Measurements from ENCODE around the gene PRXL2A. TPM values are rescaled to one million over a fixed set of nuclear protein-coding genes. Genes with fewer than 3 reads are reported as not detected.

Gene PRXL2A
- total and polyA plus RNA-seq, 2 experiments from 2014 or later: 31.8 to 51.7 TPM

DNA sequence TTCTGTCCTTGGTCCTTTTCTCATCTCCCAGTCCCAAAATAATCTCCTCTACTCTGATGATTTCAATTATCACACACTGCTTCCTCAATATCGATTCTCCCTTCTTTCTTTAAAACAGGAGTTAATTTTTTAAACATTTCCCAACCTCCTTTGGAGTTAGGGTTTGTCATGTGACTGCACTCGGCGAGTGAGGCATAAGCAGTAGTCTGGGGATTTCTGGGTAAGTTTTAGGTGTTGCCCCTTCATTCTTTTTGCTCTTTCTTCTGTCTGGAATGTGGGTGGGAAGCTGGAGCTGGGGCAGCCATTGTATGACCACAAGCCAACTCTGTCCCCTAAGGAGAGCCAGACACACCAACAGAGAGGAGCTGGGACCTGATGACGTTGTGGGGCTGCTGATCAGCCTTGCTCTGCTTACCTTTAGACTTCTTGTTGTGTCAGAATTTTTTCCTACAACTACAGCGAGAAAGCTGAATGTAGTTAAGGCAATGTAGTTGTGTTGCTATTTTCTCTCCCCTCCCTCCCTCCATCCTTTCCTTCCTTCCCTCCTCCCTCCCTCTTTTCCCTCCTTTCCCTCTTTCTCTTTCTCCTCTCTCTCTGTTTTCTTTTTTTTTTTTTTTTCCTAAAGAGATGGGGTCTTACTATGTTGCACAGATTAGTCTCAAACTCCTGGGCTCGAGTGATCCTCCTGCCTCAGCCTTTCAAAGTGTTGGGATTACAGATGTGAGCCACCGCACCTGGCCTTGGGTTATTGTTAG is 39.3 kb downstream of the PRXL2A start:
- Histone ChIP-seq H3K4me3 (no peak overlapping the region), H2AFZ (no peak overlapping the region), H3K4me2 (no peak overlapping the region), H3K36me3 (ENCODE audit: insufficient read depth) (no peaks in the 10 kb centered on the region), H3K79me2 (replicated peaks; ENCODE audit: insufficient read depth) (no peaks in the 10 kb centered on the region), H3K27ac (ENCODE audit: low read depth) (no peak overlapping the region), H3F3A (replicated peaks; ENCODE audit: low read depth) (no peaks in the 10 kb centered on the region), H3K9me2 (ENCODE audit: insufficient read depth) (0 out of 2 replicates have a peak, but pooled peaks cover 7% of the 10 kb centered on the region), H3K27me3 (ENCODE audit: insufficient read depth) (peaks cover 5% of the 10 kb centered on the region; the same call in 1 of the 2 replicates), H4K20me1 (replicated peaks; ENCODE audit: insufficient read depth) (no peaks in the 10 kb centered on the region; the same call in 1 of the 2 replicates), H3K4me1 (ENCODE audit: insufficient read depth) (no peaks in the 10 kb centered on the region)
- ATAC-seq: no peak
- Mint-ChIP-seq H3K27me3 (ENCODE audit: insufficient read depth, low read depth, poor library complexity) (peaks cover 7% of the 10 kb centered on the region), H3K4me1 (peaks cover 18% of the 10 kb centered on the region), H3K36me3 (ENCODE audit: low read depth) (no peaks in the 10 kb centered on the region; the same call in 2 of the 3 replicates), H3K9me3 (no peaks in the 10 kb centered on the region), H3K4me3 (no peak overlapping the region; the same call in 2 of the 3 replicates), H3K27ac (no peak overlapping the region)
- TF ChIP-seq EZH2 (IDR thresholded peaks at IDR 0.05; ENCODE audit: low read depth, unreplicated experiment) (no peak), EZH2phosphoT487 (IDR thresholded peaks at IDR 0.05; ENCODE audit: unreplicated experiment) (no peak), ZNF114 (CRISPR knock-in tag; IDR thresholded peaks at IDR 0.05) (no peak), ETS1 (IDR thresholded peaks at IDR 0.05) (no peak), STAT1 (IDR thresholded peaks at IDR 0.05; ENCODE audit: unreplicated experiment) (no peak), ZNF331 (CRISPR knock-in tag; IDR thresholded peaks at IDR 0.05; ENCODE audit: low read depth) (no peak), CREB1 (CRISPR knock-in tag; IDR thresholded peaks at IDR 0.05; ENCODE audit: low read depth) (no peak), JUNB (IDR thresholded peaks at IDR 0.05; ENCODE audit: unreplicated experiment) (no peak), NANOG (IDR thresholded peaks at IDR 0.05; ENCODE audit: borderline replicate concordance) (no peak), POLR2AphosphoS5 (IDR thresholded peaks at IDR 0.05; ENCODE audit: low read depth) (no peak)
- TF ChIP-seq, protein P1, sequence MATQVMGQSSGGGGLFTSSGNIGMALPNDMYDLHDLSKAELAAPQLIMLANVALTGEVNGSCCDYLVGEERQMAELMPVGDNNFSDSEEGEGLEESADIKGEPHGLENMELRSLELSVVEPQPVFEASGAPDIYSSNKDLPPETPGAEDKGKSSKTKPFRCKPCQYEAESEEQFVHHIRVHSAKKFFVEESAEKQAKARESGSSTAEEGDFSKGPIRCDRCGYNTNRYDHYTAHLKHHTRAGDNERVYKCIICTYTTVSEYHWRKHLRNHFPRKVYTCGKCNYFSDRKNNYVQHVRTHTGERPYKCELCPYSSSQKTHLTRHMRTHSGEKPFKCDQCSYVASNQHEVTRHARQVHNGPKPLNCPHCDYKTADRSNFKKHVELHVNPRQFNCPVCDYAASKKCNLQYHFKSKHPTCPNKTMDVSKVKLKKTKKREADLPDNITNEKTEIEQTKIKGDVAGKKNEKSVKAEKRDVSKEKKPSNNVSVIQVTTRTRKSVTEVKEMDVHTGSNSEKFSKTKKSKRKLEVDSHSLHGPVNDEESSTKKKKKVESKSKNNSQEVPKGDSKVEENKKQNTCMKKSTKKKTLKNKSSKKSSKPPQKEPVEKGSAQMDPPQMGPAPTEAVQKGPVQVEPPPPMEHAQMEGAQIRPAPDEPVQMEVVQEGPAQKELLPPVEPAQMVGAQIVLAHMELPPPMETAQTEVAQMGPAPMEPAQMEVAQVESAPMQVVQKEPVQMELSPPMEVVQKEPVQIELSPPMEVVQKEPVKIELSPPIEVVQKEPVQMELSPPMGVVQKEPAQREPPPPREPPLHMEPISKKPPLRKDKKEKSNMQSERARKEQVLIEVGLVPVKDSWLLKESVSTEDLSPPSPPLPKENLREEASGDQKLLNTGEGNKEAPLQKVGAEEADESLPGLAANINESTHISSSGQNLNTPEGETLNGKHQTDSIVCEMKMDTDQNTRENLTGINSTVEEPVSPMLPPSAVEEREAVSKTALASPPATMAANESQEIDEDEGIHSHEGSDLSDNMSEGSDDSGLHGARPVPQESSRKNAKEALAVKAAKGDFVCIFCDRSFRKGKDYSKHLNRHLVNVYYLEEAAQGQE (IDR thresholded peaks at IDR 0.05; ENCODE audit: unreplicated experiment): no peak
- TF ChIP-seq, protein P2, sequence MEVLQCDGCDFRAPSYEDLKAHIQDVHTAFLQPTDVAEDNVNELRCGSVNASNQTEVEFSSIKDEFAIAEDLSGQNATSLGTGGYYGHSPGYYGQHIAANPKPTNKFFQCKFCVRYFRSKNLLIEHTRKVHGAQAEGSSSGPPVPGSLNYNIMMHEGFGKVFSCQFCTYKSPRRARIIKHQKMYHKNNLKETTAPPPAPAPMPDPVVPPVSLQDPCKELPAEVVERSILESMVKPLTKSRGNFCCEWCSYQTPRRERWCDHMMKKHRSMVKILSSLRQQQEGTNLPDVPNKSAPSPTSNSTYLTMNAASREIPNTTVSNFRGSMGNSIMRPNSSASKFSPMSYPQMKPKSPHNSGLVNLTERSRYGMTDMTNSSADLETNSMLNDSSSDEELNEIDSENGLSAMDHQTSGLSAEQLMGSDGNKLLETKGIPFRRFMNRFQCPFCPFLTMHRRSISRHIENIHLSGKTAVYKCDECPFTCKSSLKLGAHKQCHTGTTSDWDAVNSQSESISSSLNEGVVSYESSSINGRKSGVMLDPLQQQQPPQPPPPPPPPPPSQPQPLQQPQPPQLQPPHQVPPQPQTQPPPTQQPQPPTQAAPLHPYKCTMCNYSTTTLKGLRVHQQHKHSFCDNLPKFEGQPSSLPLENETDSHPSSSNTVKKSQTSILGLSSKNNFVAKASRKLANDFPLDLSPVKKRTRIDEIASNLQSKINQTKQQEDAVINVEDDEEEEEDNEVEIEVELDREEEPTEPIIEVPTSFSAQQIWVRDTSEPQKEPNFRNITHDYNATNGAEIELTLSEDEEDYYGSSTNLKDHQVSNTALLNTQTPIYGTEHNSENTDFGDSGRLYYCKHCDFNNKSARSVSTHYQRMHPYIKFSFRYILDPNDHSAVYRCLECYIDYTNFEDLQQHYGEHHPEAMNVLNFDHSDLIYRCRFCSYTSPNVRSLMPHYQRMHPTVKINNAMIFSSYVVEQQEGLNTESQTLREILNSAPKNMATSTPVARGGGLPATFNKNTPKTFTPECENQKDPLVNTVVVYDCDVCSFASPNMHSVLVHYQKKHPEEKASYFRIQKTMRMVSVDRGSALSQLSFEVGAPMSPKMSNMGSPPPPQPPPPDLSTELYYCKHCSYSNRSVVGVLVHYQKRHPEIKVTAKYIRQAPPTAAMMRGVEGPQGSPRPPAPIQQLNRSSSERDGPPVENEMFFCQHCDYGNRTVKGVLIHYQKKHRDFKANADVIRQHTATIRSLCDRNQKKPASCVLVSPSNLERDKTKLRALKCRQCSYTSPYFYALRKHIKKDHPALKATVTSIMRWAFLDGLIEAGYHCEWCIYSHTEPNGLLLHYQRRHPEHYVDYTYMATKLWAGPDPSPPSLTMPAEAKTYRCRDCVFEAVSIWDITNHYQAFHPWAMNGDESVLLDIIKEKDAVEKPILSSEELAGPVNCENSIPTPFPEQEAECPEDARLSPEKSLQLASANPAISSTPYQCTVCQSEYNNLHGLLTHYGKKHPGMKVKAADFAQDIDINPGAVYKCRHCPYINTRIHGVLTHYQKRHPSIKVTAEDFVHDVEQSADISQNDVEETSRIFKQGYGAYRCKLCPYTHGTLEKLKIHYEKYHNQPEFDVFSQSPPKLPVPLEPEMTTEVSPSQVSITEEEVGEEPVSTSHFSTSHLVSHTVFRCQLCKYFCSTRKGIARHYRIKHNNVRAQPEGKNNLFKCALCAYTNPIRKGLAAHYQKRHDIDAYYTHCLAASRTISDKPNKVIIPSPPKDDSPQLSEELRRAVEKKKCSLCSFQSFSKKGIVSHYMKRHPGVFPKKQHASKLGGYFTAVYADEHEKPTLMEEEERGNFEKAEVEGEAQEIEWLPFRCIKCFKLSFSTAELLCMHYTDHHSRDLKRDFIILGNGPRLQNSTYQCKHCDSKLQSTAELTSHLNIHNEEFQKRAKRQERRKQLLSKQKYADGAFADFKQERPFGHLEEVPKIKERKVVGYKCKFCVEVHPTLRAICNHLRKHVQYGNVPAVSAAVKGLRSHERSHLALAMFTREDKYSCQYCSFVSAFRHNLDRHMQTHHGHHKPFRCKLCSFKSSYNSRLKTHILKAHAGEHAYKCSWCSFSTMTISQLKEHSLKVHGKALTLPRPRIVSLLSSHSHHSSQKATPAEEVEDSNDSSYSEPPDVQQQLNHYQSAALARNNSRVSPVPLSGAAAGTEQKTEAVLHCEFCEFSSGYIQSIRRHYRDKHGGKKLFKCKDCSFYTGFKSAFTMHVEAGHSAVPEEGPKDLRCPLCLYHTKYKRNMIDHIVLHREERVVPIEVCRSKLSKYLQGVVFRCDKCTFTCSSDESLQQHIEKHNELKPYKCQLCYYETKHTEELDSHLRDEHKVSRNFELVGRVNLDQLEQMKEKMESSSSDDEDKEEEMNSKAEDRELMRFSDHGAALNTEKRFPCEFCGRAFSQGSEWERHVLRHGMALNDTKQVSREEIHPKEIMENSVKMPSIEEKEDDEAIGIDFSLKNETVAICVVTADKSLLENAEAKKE (CRISPR knock-in tag; IDR thresholded peaks at IDR 0.05): no peak
- TF ChIP-seq, protein P3, sequence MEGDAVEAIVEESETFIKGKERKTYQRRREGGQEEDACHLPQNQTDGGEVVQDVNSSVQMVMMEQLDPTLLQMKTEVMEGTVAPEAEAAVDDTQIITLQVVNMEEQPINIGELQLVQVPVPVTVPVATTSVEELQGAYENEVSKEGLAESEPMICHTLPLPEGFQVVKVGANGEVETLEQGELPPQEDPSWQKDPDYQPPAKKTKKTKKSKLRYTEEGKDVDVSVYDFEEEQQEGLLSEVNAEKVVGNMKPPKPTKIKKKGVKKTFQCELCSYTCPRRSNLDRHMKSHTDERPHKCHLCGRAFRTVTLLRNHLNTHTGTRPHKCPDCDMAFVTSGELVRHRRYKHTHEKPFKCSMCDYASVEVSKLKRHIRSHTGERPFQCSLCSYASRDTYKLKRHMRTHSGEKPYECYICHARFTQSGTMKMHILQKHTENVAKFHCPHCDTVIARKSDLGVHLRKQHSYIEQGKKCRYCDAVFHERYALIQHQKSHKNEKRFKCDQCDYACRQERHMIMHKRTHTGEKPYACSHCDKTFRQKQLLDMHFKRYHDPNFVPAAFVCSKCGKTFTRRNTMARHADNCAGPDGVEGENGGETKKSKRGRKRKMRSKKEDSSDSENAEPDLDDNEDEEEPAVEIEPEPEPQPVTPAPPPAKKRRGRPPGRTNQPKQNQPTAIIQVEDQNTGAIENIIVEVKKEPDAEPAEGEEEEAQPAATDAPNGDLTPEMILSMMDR (conservative IDR thresholded peaks at IDR 0.05; ENCODE audit: low read depth in 2 of 2): no peak
- no peak for DNase-seq (ENCODE audit: low spot score)

All from GM23338 (cell line).